OCI-LY3 (cell line): ENCODE results near the gene SNAP47.

Experiments
- H2AFZ ChIP-seq: fragments of 200-600, 300-600 bp; shearing (Covaris generic); 2 replicates; pipeline ENCODE4 v1.6.0; 2014; ENCODE audit warnings: antibody characterized with exemption, low read depth, low read length
- H3K27ac ChIP-seq: fragments of 200-600, 300-600 bp; sonication (generic); 2 replicates; pipeline ENCODE4 v1.5.1; 2014; ENCODE audit warnings: mild to moderate bottlenecking, low read length, moderate library complexity, mixed read lengths
- H3K27me3 ChIP-seq: fragments of 200-600, 300-600 bp; sonication (generic); 2 replicates; pipeline ENCODE4 v1.6.1; 2014; ENCODE audit warnings: low read depth, low read length, mixed read lengths
- H3K36me3 ChIP-seq: fragments of 200-600, 300-600 bp; sonication (generic); replicated peaks from 2 replicates; pipeline ENCODE3; 2014; ENCODE audit warnings: low read depth, low read length, mixed read lengths
- H3K4me1 ChIP-seq: fragments of 300-600, 200-600 bp; sonication (generic); 2 replicates; pipeline ENCODE4 v1.6.1; 2014; ENCODE audit warnings: low read length, mixed read lengths
- H3K4me2 ChIP-seq: fragments of 200-600, 300-600 bp; sonication (generic); 2 replicates; pipeline ENCODE4 v1.6.1; 2014; ENCODE audit warnings: low read length, mixed read lengths
- H3K4me3 ChIP-seq: fragments of 300-600, 200-600 bp; sonication (generic); 2 replicates; pipeline ENCODE4 v1.5.1; 2014; ENCODE audit warnings: antibody characterized with exemption, mild to moderate bottlenecking, low read length, moderate library complexity
- H3K79me2 ChIP-seq: fragments of 300-600, 200-600 bp; shearing (Covaris generic); 2 replicates; pipeline ENCODE4 v1.6.1; 2014; ENCODE audit warnings: mild to moderate bottlenecking, low read length, mixed read lengths
- H3K9ac ChIP-seq: fragments of 300-600, 200-600 bp; shearing (Covaris generic); 2 replicates; pipeline ENCODE4 v1.6.0; 2014; ENCODE audit warnings: mild to moderate bottlenecking, low read length, moderate library complexity
- H3K9me3 ChIP-seq: fragments of 200-600, 300-600 bp; shearing (Covaris generic); 2 replicates; pipeline ENCODE4 v1.6.1; 2014; ENCODE audit warnings: low read length, mixed read lengths; ENCODE audit not compliant: insufficient read depth
- H4K20me1 ChIP-seq: fragments of 200-600, 300-600 bp; sonication (generic); 2 replicates; pipeline ENCODE4 v1.6.1; 2016; ENCODE audit warnings: low read length, mixed read lengths; ENCODE audit not compliant: insufficient read depth
- CTCF ChIP-seq: fragments of 200-600, 300-600 bp; sonication (generic); IDR thresholded peaks from 2 replicates; pipeline ENCODE4 v1.5.1; 2014; ENCODE audit warnings: antibody characterized with exemption, low read length, low read depth
- EZH2phosphoT487 ChIP-seq: fragments of 200-600 bp; shearing (Covaris generic); IDR thresholded peaks from 2 replicates; pipeline ENCODE4 v1.6.1; 2018; ENCODE audit warnings: antibody characterized with exemption, mixed run types, low read depth

The SNAP47 gene

GRCh38 chr1:227718932-227719331, 16.3 kb upstream of the SNAP47 start:
- Histone ChIP-seq H3K27ac (no peak overlapping the region), H3K36me3 (no peaks in the 10 kb centered on the region), H3K4me2 (no peak overlapping the region), H3K4me3 (no peak overlapping the region), H3K27me3 (no peaks in the 10 kb centered on the region), H3K9me3 (peaks cover 20% of the 10 kb centered on the region; the same call in 1 of the 2 replicates), H3K9ac (no peak overlapping the region), H3K79me2 (no peaks in the 10 kb centered on the region), H4K20me1 (no peaks in the 10 kb centered on the region), H2AFZ (no peak overlapping the region), H3K4me1 (no peaks in the 10 kb centered on the region)
- TF ChIP-seq EZH2phosphoT487: no peak
- no peak for TF ChIP-seq CTCF

DNA sequence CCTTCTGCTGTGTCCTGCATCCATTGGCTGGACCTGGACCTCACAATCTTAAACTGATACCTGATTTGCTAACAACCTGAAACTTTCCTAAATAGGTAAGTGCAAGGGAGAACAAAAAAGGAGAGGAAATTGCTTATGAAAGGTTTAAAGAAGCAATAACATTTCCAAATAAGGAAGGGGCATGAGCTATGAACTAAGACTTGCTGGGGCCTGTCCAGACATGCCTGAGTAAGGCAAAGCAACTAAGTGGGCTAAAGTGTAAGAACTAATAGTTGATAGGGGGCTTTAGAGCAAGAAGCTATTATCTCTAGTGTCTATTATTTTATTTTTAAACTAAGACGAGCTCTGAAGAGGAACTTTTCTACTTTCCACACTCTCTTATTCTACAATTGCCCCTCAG, 11.8 kb upstream of the SNAP47 start:
- peaks cover 3% of the 10 kb centered on the region for H3K36me3 ChIP-seq
- H3K9ac ChIP-seq: no peak overlapping the region
- peaks cover 17% of the 10 kb centered on the region; the same call in 1 of the 2 replicates for H3K9me3 ChIP-seq
- TF ChIP-seq EZH2phosphoT487 (no peak), CTCF (no peak)
- no peak overlapping the region for H2AFZ ChIP-seq
- no peaks in the 10 kb centered on the region for H3K79me2 ChIP-seq
- no peaks in the 10 kb centered on the region for H4K20me1 ChIP-seq
- no peak overlapping the region for H3K4me2 ChIP-seq
- peaks cover 20% of the 10 kb centered on the region for H3K4me1 ChIP-seq
- H3K27ac ChIP-seq: peak overlapping the region; percentile 6; the same call in 1 of the 2 replicates
- no peak overlapping the region for H3K4me3 ChIP-seq
- no peaks in the 10 kb centered on the region for H3K27me3 ChIP-seq

- TF ChIP-seq CTCF (no peak), EZH2phosphoT487 (no peak)
These were observed 10.2 kb upstream of the SNAP47 start for GRCh38 chr1:227725046-227725445.

DNA sequence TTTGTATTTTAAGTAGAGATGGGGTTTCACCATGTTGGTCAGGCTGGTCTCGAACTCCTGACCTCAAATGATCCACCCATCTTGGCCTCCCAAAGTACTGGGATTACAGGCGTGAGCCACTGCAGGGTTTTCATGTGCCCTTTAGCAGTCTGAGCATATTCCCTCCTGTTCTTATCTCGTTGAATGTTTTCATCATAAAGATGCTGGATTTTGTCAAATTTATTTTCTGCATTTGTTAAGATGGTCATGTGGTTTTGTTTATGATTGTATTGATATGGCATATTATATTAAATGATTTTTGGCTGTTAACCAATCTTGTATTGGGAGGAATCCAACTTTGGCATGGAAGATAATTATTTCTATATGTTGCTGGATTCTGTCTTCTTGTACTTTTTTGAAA, 8.9 kb upstream of the SNAP47 start:
- H2AFZ ChIP-seq: no peak overlapping the region
- peaks cover 12% of the 10 kb centered on the region; the same call in 1 of the 2 replicates for H3K9me3 ChIP-seq
- H3K9ac ChIP-seq: no peak overlapping the region; the same call in 1 of the 2 replicates
- peaks cover 12% of the 10 kb centered on the region for H3K36me3 ChIP-seq
- peak overlapping the region; percentile 63; the same call in 1 of the 2 replicates for H3K4me2 ChIP-seq
- no peak for TF ChIP-seq CTCF
- TF ChIP-seq EZH2phosphoT487: no peak
- H3K79me2 ChIP-seq: peaks cover 21% of the 10 kb centered on the region; the same call in 1 of the 2 replicates
- H3K27ac ChIP-seq: peak overlapping the region; percentile 89
- H4K20me1 ChIP-seq: peaks cover 14% of the 10 kb centered on the region
- H3K4me1 ChIP-seq: peaks cover 47% of the 10 kb centered on the region
- H3K27me3 ChIP-seq: no peaks in the 10 kb centered on the region
- H3K4me3 ChIP-seq: no peak overlapping the region

More at GRCh38 chr1:227725046-227725445, 10.2 kb upstream of the SNAP47 start:
- H3K79me2 ChIP-seq: peaks cover 12% of the 10 kb centered on the region; the same call in 1 of the 2 replicates
- no peak overlapping the region for H3K27ac ChIP-seq
- peaks cover 3% of the 10 kb centered on the region; the same call in 1 of the 2 replicates for H4K20me1 ChIP-seq
- H3K4me1 ChIP-seq: peaks cover 35% of the 10 kb centered on the region
- no peaks in the 10 kb centered on the region for H3K27me3 ChIP-seq
- peaks cover 12% of the 10 kb centered on the region; the same call in 1 of the 2 replicates for H3K9me3 ChIP-seq
- no peak overlapping the region for H3K4me3 ChIP-seq
- H3K4me2 ChIP-seq: no peak overlapping the region
- H3K36me3 ChIP-seq: peaks cover 3% of the 10 kb centered on the region
- H3K9ac ChIP-seq: no peak overlapping the region
- no peak overlapping the region for H2AFZ ChIP-seq
